GM21529 (cell line): ENCODE data around the gene PARD3B.

Experiments
- ATAC-seq: cut with Tn5 transposase; IDR thresholded peaks from one replicate; pipeline ENCODE4 v1.9.1; 2021; ENCODE audit not compliant: unreplicated experiment

Gene PARD3B

GRCh38 chr2:204880928-204881327 is 335.7 kb downstream of the PARD3B start:
- no peak for ATAC-seq

- ATAC-seq, result no peak
Measured at GRCh38 chr2:204881655-204882054, 336.4 kb downstream of the PARD3B start.

- ATAC-seq, result no peak
Measured at GRCh38 chr2:204885747-204886146, 340.5 kb downstream of the PARD3B start.

GRCh38 chr2:204886713-204887112 is 341.4 kb downstream of the PARD3B start:
- ATAC-seq, result no peak

GRCh38 chr2:204888222-204888621 is 342.9 kb downstream of the PARD3B start:
- ATAC-seq, result no peak

GRCh38 chr2:204890680-204891079 is 345.4 kb downstream of the PARD3B start:
- ATAC-seq, result no peak

- ATAC-seq, result no peak
Measured at GRCh38 chr2:204891739-204892138, 346.5 kb downstream of the PARD3B start.

GRCh38 chr2:204892506-204893255 is 347.4 kb downstream of the PARD3B start:
- no peak for ATAC-seq

- no peak for ATAC-seq
Measured at GRCh38 chr2:204896146-204896545, 350.9 kb downstream of the PARD3B start.

- no peak for ATAC-seq
Measured at GRCh38 chr2:204897561-204897960, 352.3 kb downstream of the PARD3B start.

GRCh38 chr2:204898928-204899640 is 353.8 kb downstream of the PARD3B start:
- ATAC-seq, result no peak

- no peak for ATAC-seq
Measured at GRCh38 chr2:204899983-204900382, 354.7 kb downstream of the PARD3B start.

GRCh38 chr2:204900487-204900886 is 355.2 kb downstream of the PARD3B start:
- ATAC-seq, result no peak

- no peak for ATAC-seq
Measured at GRCh38 chr2:204900910-204901309, 355.6 kb downstream of the PARD3B start.

- ATAC-seq, result no peak
Measured at GRCh38 chr2:204901591-204901990, 356.3 kb downstream of the PARD3B start.

- ATAC-seq, result no peak
Measured at GRCh38 chr2:204909791-204910190, 364.5 kb downstream of the PARD3B start.

- no peak for ATAC-seq
Measured at GRCh38 chr2:204913312-204913711, 368.0 kb downstream of the PARD3B start.

- no peak for ATAC-seq
Measured at GRCh38 chr2:204913854-204914464, 368.7 kb downstream of the PARD3B start.

GRCh38 chr2:204914708-204915107 is 369.4 kb downstream of the PARD3B start:
- no peak for ATAC-seq

- ATAC-seq, result no peak
Measured at GRCh38 chr2:204917089-204917701, 371.9 kb downstream of the PARD3B start.

- ATAC-seq, result no peak
Measured at GRCh38 chr2:204920776-204921175, 375.5 kb downstream of the PARD3B start.

- no peak for ATAC-seq
Measured at GRCh38 chr2:204923957-204924356, 378.7 kb downstream of the PARD3B start.
